Glomerular endothelial cell (primary cell): ENCODE measurements around the gene TRIM16. TPM values are rescaled to one million over a fixed set of nuclear protein-coding genes. Genes with fewer than 3 reads are reported as not detected.
"Not testable (repeated sequence)": the region's sequence is repeated elsewhere in the genome, so short reads cannot be mapped to it uniquely, and the experiment has no call there.

Source experiments
- DNase-seq: peaks from one replicate; pipeline ENCODE4 v3.0.0-alpha.2; 2011; ENCODE audit warnings: low read depth, low spot score; ENCODE audit errors: extremely low read depth
- total RNA-seq: library from RNA; depleted of rRNA; stranded (reverse); fragments of >200 nt; gene quantifications from 2 replicates; pipeline ENCODE4 v1.2.3, GENCODE V29; 2015

TRIM16 gene
- total RNA-seq, 1 donor from 2014 or later: 76.9 TPM

DNA sequence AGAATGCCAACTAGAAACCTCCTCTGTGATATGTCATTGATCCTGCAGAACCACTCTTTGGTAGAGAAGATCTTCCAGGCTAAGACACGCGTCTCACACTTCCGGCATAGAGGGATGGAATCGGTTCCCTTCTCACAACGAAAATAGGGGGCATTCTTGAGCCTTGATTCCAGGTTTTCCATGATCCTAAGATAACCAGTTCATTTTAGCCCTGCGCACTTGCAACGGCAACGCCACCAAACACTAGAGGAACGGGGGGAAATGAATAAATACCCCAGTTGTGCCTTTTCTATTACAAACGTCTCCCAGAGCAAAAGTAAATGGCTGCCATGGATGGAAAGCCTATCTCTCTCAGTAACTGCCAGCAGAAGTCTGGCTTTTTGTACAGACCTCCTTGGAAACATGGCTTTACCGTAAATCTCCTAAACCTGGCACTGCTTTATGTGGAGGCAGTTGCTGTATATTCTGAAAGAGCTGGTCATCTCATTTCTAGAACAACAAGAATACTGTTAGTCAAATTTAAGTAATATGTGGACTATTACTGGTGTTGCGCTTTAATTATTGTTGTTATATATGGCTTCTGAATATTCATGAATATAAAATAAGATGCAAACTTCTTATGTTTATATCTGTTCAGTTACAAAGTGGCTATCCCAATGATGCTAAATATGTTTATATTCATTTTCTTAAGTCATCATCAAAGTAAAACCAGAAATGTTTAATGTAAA lies 64.6 kb downstream of the TRIM16 start, which contains the start of gene FBXW10B:
Gene FBXW10B, minus strand, starts transcription at position 374 of the 728 bp plus-strand sequence. Its CDS starts 192 bp downstream, at position 182.
- not testable (repeated sequence) for DNase-seq

GRCh38 chr17:15616828-15617227 lies 67.3 kb downstream of the TRIM16 start:
- DNase-seq: not testable (repeated sequence)

DNA sequence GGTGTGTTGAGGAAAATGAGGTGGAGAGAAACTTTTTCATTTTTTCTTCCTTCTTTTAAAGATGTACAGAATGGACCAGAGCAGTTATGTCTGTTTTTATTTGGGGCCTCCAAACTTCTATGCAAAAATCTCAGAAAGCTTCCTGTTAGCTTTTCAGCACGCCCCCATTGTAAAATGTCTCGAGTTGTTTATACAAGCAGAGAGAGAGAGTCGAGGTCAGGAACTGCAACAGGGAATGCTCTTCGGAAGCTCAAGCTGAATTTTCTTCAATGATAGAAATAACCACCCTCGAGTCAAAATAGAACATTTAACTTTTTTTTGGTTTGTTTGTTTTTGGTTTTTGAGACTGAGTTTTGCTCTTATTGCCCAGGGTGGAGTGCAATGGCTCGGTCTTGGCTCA lies 68.3 kb downstream of the TRIM16 start:
- DNase-seq: not testable (repeated sequence)

DNA sequence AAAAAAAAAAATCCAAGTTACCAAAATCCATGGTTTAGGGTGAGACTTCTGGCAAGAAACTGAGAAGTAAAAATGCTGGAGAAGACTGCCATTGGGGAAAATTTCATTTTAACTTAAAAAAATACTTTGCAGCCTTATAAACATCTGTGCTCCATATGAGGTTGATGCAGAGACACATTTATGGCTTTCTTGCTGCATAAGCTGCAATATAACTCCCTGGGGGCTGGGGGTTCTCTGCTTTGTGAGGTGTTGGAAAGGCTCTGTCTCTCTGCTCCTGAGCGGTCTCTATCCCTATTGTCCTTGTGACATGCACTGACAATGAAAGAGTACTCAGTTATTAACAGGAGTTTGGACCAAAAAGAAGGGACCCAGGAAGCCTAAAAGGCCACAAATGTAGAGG lies 71.0 kb downstream of the TRIM16 start:
- not testable (repeated sequence) for DNase-seq

DNA sequence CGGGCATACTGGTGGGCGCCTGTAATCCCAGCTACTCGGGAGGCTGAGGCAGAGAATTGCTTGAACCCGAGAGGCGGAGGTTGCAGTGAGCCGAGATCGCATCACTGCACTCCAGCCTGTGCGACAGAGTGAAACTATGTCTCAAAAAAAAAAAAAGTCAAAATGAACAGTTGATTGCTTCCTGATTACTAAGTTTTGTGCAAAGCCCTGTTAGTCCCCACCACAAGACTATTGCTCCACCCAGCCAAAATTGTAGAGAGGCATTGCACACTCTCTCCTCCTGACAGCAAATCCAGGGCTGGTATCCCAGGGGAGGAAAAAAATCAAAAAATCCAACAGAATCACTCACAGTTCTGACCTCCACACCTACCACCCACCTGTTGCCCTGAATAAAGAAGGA lies 91.2 kb downstream of the TRIM16 start:
- DNase-seq: not testable (repeated sequence)

GRCh38 chr17:15591986-15592385 lies 92.1 kb downstream of the TRIM16 start:
- DNase-seq: not testable (repeated sequence)

DNA sequence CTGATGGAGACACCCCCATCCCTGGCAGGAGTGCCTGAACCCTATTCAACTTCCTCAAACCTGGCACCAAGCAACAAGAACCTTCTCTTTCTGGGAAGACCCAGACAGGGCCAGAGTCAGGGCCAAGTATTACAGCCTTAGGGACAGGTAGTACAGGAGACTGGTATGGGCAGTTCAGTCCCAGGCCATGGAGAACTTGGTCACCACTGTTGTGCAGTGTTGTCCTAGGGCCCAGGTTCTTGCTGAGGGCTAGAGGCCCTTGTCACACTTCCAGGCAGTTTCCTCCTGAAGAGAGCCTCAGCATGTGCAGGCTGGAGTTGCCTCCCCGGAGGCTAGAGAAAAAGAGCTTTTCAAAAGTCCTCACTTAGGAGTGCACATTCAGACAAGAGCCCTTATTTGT lies 93.3 kb downstream of the TRIM16 start:
- not testable (repeated sequence) for DNase-seq

DNA sequence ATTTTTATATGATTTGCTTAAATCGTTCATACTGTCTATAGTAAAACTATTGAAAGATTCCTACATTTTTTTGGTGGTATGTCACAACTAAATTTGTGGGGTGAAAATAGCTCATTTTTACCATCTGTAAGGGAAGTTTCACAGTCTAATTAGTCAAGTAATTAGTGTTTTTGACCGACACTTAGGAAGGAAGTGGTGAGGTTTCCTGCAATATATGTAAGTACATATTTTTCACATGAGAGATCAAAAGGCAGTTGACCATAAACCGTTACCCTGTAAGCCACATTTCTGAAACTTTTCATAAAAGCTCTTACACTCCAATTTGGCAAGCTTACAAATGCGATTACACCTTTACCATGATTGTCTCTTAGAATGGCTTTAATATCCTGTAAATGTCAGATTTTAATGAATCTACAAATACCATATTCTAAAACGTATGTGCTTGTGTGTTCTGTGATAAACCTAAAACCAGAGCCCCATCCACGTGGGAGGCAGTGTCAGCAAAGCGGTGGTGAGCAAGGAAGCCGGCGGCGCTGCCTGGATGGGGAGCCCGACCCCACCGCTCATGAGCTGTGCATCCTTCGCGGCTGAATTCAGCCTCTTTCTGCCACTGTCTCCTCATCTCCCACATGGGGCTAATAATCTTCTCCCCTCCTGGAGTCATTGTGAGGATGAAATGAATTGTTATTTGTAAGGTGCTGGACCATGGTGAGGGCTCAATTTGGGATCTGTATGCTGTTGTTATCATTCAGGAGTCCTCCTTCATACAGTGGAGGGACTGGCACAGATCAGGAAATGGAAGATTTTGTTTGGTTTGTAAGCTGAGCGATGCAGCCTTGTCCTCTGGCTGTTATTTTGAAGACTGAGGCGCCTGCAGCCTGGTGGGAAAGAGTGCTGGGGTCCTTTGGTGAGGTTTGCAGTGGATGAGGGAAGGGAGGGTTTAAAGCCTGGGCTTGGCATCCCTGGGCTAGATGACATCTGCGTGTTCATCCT lies 94.3 kb downstream of the TRIM16 start:
- DNase-seq: not testable (repeated sequence)

- not testable (repeated sequence) for DNase-seq
Observed at GRCh38 chr17:15588017-15588416, 96.1 kb downstream of the TRIM16 start.

DNA sequence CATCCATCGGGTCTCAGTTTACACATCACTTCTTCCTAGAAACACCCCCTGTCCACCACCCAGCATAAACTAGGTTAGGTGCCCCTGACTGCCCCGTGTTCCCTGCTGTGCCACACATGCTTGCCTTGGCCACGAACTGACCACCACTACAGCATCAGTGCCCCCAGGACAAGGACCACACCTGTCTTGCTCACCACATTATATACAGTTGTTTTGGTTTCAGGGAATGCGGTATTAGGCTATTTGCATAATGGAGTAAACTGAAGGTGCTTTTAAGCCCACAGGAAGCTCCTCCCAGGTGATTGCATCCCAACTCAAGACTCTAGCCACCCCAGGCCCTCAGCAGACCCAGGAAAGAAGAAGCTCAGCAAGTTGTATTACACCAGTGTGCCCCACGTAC lies 100.8 kb downstream of the TRIM16 start:
- DNase-seq: not testable (repeated sequence)

DNA sequence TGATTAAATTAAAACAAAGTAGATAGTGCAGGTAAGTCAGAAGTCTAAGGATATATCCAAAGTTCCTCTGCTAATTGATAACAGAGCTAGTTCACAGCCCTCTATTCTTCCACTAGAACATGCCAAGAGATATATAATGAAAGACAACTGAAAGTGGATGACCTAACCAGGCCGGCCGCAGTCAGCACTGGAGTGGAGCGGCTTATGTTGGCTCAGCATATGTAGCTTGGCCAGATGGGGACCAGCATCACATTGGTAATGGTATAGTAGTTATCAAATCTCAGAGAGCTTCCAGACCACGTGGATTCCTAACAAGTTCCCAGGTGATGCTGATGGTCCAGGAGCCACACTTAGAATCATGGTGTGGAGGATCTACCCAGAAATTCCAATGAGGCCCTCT lies 102.6 kb downstream of the TRIM16 start:
- DNase-seq: not testable (repeated sequence)

Other genes with a start within 250 kb of the TRIM16 start
- gene CDRT4, start 216.7 kb downstream of the TRIM16 start, total RNA-seq: 4.8 TPM in 2 replicates
- 20.2 and 24.2 TPM in 2 replicates for gene TVP23C, start 120.8 kb downstream of the TRIM16 start, total RNA-seq
- 1.3 TPM in 1 of 2 replicates, not detected in the other for gene FBXW10B, start 64.6 kb downstream of the TRIM16 start, total RNA-seq
- 24.8 and 43.6 TPM in 2 replicates for gene ZNF286A, start 15.4 kb upstream of the TRIM16 start, total RNA-seq
- gene TBC1D26, start 48.0 kb upstream of the TRIM16 start, total RNA-seq: not detected in 2 replicates